Hepatocyte (in vitro differentiated cells): ENCODE measurements around the gene SLC25A19.

Source experiments
- EZH2 ChIP-seq: fragments of 200-600 bp; sonication (generic); IDR thresholded peaks from 2 replicates; pipeline ENCODE4 v1.6.1; 2016; ENCODE audit warnings: antibody characterized with exemption, mild to moderate bottlenecking, borderline replicate concordance
- TF ChIP-seq, protein P1 (sequence below): fragments of 200-600 bp; sonication (generic); IDR thresholded peaks from 2 replicates; pipeline ENCODE4 v1.5.1; 2016; ENCODE audit warnings: antibody characterized with exemption, mild to moderate bottlenecking; ENCODE audit not compliant: poor library complexity

DNA sequence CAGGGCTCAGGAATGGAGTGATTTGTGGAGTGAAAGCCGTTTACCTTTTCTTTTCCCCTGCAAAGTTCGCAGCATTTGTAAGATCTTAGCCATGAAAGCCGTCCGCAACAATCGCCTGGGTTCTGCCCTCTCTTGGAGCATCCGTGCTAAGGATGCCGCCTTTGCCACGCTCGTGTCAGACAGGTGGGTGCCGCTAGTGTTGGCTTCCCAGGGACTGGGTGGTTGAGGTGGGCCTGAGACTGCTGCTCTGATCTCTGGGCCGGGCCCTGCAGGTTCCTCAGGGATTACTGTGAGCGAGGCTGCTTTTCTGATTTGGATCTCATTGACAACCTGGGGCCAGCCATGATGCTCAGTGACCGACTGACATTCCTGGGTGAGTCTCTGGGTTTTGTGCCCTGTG lies 56.4 kb downstream of the SLC25A19 start:
- TF ChIP-seq, protein P1, sequence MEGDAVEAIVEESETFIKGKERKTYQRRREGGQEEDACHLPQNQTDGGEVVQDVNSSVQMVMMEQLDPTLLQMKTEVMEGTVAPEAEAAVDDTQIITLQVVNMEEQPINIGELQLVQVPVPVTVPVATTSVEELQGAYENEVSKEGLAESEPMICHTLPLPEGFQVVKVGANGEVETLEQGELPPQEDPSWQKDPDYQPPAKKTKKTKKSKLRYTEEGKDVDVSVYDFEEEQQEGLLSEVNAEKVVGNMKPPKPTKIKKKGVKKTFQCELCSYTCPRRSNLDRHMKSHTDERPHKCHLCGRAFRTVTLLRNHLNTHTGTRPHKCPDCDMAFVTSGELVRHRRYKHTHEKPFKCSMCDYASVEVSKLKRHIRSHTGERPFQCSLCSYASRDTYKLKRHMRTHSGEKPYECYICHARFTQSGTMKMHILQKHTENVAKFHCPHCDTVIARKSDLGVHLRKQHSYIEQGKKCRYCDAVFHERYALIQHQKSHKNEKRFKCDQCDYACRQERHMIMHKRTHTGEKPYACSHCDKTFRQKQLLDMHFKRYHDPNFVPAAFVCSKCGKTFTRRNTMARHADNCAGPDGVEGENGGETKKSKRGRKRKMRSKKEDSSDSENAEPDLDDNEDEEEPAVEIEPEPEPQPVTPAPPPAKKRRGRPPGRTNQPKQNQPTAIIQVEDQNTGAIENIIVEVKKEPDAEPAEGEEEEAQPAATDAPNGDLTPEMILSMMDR = no peak
- TF ChIP-seq EZH2 = no peak
